Bronchial epithelial cell (primary cell): Measurements from ENCODE around the gene TYROBP. TPM values are rescaled to one million over a fixed set of nuclear protein-coding genes. Genes with fewer than 3 reads are reported as not detected.

Source experiments
- DNase-seq: peaks from one replicate; pipeline ENCODE4 v3.0.0-alpha.2; 2010; ENCODE audit warnings: low read depth
- FAIRE-seq: peaks from 2 replicates; lab custom pipeline; 2011; peaks lifted over from hg19 to GRCh38; lab: Jason Lieb, UNC
- H3K27me3 ChIP-seq: 2 replicates; pipeline ENCODE4 v1.5.1; 2011; ENCODE audit warnings: low read length; ENCODE audit not compliant: control insufficient read depth, insufficient read depth
- H3K36me3 ChIP-seq: 2 replicates; pipeline ENCODE4 v1.5.1; 2011; ENCODE audit warnings: low read length; ENCODE audit not compliant: control insufficient read depth, insufficient read depth
- H3K4me3 ChIP-seq: 2 replicates; pipeline ENCODE4 v1.5.1; 2011; ENCODE audit warnings: mild to moderate bottlenecking, low read depth, low read length, control low read depth
- CTCF ChIP-seq: IDR thresholded peaks from 2 replicates; pipeline ENCODE4 v1.5.1; 2011; ENCODE audit warnings: mild to moderate bottlenecking, moderate library complexity, low read length, control low read depth, inconsistent platforms; ENCODE audit not compliant: insufficient read depth, severe bottlenecking
- total RNA-seq: library from RNA; depleted of rRNA; stranded (reverse); fragments of >200 nt; gene quantifications from 2 replicates; pipeline ENCODE4 v1.2.1, GENCODE V29; 2014

Gene TYROBP
- total RNA-seq, 1 donor from 2014 or later = not detected

DNA sequence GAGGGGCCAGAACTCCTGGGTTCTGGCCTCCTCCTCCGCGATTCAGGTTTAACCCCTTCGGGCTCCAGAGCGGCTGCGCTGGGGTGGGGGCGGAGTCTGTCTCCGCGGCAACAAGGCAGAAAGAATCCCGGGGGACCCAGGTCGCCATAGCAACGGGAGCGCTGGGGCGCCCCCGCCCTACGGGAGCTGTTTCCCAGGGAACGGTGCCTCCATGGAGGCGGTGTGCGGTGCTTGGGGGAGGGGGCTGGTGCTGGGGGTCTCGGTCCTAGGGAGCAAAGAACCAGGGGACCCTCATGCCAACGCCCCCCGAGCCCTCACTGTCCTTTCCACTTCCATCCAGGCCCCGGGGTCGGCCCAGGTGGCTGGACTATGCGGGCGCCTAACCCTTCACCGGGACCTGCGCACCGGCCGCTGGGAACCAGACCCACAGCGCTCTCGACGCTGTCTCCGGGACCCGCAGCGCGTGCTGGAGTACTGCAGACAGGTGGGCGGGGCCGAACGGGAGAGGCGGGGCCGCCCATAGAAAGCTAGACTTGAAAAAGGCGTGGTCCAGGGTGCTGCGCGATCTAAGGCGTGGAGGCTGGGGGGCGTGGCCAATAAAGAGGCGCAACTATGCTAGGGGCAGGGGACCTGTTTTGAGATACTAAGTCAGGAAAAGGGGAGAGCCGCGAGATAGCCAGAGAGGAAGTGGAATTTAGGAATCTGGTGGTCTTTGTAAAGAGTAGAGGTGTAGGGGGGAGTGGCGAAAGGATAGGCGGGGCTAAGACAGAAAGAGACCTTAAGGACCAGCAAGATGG lies 38.6 kb downstream of the TYROBP start:
- no peaks in the 10 kb centered on the region for H3K36me3 ChIP-seq
- H3K4me3 ChIP-seq = no peak overlapping the region
- no peak for TF ChIP-seq CTCF
- FAIRE-seq (no peak), DNase-seq (peak; percentile 64)
- H3K27me3 ChIP-seq = no peaks in the 10 kb centered on the region

DNA sequence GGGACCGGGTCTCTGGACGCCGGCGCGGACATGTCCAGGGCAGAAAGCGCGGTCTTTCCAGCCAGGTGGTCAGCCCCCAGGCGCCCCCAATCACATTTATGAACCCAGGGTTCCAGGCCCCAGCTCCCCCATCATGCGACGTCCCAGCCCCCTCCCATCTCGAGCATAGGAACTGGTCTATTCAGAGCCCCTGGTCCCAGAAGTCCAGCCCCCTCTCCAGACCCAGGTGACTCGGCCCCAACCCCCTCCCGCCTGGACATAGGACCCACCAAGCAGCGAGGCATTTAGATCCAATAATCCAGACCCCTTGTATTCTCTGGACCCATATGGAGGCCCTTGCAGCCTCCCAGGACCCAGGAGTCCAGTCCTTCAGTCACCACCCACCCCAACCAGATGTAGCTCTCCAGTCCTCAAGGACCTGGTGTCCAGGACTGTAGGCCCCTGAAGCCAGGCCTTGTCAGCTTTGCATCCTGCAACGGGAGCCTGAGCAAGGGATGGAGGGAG lies 39.2 kb downstream of the TYROBP start:
- Histone ChIP-seq H3K27me3 (no peaks in the 10 kb centered on the region), H3K36me3 (no peaks in the 10 kb centered on the region), H3K4me3 (peak overlapping the region; percentile 25)
- no peak for TF ChIP-seq CTCF
- DNase-seq (no peak), FAIRE-seq (no peak)

- DNase-seq (no peak), FAIRE-seq (no peak)
- H3K4me3 ChIP-seq = peak within 1 kb of the TSS; percentile 25
- H3K36me3 ChIP-seq = no peaks in the 10 kb centered on the region
- TF ChIP-seq CTCF = no peak
- no peaks in the 10 kb centered on the region for H3K27me3 ChIP-seq
Observed at GRCh38 chr19:35868172-35868822, 39.8 kb downstream of the TYROBP start, which contains the start of gene APLP1. Gene APLP1 (plus strand): TSS chr19:35868574. CDS start chr19:35868637, 63 bp downstream.

DNA sequence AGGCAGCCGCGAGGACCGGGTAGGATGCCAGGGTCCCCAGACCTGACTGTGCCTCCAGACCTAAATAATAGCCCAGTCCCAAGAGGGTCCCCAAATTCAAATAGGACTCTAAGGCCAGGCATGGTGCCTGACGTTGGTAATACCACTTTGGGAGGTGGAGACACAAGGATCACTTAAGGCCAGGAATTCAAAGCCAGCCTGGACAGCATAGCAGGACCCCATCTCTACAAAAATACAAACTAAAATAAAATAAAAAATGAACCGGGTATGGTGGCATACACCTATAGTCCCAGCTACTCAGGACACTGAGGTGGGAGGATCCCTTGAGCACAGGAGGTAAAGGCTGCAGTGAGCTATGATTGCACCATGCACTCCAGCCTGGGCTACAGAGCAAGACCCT lies 45.1 kb downstream of the TYROBP start:
- FAIRE-seq (no peak), DNase-seq (no peak)
- peaks cover 9% of the 10 kb centered on the region for H3K27me3 ChIP-seq
- no peak overlapping the region for H3K4me3 ChIP-seq
- H3K36me3 ChIP-seq = no peaks in the 10 kb centered on the region
- TF ChIP-seq CTCF = no peak

- no peak for TF ChIP-seq CTCF
- no peak overlapping the region for H3K4me3 ChIP-seq
- DNase-seq (no peak), FAIRE-seq (no peak)
- no peaks in the 10 kb centered on the region for H3K36me3 ChIP-seq
- H3K27me3 ChIP-seq = peaks cover 9% of the 10 kb centered on the region
Observed at GRCh38 chr19:35862528-35862927, 45.6 kb downstream of the TYROBP start.
